Pons (tissue), 1 donor: ENCODE results near the gene SIX1.

ENCODE experiments used
- DNase-seq: peaks from one replicate; pipeline ENCODE4 v3.0.0-alpha.2; 2016; ENCODE audit warnings: low spot score

Gene SIX1

GRCh38 chr14:60655119-60655897 lies 6.0 kb upstream of the SIX1 start:
- DNase-seq = no peak

DNA sequence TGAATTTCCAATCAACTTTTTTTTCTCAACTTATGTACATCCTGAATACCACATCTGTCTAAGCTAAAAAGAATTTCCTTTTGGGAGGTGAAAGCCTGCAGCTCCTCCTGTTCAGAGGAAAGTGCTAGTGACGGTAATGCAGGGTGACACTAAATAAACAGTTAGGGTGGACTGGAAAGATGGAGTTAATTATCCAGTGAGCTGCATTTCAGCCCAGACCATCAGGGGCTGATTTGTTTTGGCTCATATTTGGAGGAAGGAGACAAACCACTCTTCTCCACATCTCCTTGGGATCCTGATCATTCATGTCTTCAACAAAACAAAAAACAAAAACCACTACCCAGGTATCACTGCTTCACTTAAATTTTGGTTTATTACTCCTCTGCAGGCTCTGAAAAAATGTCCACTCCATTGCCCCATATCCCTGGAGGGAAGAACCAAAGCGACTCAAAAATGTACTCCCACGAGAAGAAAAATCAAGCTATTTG lies 5.1 kb upstream of the SIX1 start:
- DNase-seq = no peak

- DNase-seq = no peak
These were observed 4.5 kb upstream of the SIX1 start for GRCh38 chr14:60653701-60654161.

GRCh38 chr14:60652674-60653651 lies 3.7 kb upstream of the SIX1 start:
- DNase-seq = no peak

DNA sequence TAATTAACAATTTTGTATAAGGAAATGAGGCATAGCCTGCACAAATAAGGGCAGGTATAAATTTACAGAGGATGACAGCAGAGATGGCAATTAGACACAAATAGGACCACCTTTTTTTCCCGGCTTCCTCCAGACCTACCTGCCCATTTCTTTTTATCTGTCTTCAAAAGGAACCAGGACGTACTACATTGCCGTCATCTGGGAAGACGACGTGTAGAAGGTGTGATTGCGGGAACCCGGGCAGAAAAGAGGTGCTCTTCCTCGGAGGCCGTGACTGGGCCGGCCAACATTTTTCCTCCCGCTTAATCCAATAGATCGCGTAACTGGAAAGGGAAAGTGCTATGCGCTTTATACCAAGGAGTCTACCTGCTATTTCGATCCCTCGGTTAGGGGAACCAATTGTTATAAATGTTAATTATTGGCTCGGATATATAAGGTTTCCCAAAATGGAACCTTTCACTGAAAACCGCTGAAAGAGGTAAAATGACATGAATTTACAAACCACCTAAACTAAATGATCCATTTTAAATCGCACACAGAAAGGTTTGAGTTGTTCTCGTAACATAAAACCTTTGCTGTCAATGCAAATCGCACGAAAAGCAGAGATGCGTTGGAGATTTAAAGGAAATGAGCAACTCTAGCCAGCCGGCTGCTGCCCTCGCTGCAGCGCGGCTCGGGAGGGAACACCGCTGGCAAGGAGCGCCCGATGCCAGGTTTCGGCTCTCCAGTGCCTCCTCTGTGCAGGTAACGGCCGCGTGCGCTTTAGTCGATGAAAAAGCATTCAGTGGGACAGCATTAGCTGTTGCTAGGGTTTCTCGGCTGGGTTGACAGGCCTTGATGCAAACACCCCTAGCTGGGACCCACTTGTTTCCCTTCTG lies 2.8 kb upstream of the SIX1 start:
- no peak for DNase-seq

DNA sequence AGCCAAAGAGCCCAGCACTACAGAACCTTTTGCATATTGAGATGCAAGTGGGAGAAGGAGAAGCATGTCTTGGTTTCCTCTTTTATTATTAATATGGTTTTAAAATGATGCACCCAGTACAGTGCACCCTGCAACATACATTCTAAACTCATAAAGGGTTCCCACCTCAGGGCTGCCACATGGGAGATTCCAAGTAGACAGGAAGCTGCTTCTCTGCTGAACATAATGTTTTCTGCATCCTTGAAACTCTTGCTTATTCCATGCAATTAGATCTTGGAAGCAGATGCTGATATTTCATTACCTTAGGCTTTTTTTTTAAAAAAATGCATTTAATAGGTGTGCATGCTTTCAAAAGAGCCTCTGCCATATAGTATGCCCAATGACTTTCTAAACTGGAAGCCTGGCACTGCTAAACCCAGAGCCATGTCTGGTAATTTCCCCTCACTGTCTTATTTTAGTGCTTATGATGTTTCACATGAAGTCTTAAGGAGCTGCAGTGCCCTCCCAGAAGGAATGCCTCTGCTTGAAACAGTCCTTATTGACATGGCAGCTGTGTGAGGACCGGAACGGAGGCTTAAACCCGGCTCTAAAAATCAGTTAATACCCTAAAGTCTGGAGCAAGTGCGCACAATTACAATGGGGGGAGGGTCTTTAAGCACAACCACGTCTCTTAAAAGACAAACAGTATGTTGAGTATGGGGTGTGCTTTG lies 2.0 kb upstream of the SIX1 start:
- no peak for DNase-seq

DNA sequence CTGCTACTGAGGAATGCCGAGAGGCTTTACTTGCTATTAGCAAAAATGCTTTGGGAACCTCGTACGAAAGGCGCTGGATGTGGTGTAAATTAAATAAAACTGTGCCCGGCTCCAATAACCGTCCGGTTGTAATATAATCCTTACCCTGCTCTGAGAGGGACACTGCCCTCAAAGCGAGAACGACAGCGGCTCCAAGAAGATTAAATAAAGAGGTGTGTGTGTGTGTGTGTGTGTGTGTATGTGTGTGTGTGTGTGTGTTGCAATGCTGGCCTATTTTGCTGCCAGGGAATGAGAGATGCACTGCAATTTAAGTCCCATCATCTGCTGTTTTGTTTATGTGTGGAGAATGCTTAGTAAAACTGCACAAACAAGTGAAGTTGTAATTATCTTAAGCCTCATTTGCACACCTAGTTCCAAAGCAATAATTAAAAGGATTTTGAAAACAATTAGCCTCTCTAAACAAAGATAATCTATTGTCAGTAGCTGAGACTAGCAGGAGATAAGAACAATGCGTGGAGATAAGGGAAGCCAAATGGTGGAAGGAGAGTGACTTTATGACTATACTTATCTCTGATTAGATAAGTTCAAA lies 1.2 kb upstream of the SIX1 start:
- no peak for DNase-seq

- DNase-seq = no peak
These were observed 647 bp upstream of the SIX1 start for GRCh38 chr14:60649875-60650372.

DNA sequence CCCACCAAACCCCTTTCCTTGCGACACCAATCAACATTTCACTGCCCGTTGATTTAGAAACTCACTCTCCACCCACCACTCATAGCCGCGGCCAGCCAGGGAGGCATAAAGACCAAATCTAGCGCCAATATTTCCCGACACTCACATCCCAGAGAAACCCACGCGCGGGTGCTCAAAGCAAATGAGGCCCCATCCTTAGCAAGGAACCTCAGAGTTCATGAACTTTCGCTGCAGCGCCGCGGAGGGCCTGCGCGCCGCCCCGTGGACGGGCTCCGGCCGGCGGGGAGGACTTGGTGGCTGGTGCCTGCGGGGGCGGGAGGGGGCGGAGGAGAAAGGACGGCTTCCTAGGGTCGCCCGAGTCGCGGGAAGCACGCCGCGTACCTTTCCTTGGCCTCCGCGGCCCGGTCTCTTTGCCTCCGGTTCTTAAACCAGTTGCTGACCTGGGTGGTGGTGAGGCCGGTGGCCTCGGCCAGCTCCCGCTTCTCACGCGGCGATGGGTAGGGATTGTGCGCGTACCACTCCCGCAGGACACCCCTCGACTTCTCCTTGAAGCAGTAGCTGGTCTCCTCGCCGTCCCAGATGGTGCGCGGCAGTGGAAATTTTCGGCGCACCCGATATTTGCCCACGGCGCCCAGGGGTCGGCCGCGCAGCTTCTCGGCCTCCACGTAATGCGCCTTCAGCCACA lies 886 bp downstream of the SIX1 start:
- DNase-seq = no peak

DNA sequence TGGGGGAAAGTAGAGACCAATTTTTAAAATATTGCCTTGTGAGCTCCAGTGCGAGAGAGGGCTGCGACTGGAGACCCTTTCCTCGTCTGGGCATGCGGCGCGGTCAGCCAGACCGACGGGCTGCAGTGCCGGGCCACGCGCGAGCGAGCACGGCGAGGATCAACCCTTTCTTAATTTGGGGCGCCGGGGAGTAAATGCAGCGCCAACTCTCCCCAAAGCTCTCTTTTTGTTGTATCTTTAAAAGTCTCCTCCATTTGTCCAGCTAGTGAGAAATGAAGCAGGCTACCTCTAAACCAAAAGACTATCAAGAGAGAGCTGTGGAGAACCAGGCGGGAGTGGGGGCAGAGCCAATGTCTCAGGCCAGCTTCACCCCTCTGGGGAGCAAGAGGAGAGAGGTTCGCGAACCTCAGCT lies 1.4 kb downstream of the SIX1 start:
- DNase-seq = no peak

DNA sequence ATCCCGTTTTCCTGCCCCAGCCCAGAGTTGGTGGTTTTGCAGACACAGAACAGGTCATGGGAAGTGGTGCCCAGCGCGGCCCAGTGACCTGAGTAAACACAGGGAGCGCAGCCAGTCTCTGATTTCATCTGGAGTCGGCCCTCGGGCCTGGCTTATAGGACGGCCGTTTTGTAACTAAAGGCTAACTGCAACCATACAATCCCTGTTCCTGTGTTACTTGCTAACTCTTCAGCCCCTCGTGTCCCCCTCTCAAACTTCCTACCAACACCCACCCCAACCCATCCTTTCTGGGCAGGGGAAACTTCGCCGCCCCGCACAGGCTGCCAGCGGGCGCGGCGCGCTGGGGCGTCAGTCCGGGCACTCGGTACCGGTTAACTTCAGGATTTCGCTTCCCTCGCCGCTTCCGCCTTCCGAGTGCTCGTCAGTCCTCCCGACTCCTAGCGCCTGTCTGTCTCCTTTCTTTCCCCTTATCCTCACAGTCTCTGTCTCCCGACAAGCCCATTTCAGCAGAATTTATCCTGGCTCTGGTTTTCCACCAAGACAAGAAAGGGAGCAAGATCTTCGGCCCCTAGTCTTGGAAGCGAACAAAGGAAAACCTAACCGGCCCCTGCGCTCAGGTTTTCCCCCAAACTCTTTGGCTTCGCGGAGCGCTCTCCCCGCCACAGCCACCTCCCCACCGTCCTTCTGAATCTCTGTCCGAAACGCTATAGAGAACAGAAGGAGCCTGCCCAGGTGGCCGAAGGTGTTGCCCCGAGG lies 2.0 kb downstream of the SIX1 start:
- DNase-seq = no peak

DNA sequence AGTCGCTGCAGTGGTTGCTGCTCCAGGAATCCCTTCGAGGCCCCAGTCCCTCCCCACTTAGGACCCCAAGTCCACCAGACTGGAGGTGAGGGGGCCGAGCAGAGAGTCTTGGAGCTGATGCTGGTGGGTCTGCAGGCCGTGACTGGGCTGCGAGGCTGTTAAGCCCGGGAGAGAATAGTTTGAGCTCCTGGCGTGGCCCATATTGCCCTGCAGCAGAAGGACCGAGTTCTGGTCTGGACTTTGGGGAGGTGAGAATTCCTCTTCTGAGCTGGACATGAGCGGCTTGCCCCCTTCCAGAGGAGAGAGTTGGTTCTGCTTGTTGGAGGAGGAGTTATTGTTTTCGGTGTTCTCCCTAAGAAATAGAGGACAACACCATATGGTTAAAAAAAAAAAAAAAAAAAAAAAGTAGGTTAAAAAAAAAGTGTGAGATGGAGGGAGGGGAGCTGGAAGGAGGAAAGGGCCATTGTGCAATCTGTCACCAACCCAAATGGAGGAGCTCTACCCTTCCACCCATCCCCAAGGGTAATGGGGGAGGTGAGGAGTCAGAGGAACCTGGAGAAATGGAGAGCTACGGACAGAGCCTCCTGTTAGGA lies 3.0 kb downstream of the SIX1 start:
- no peak for DNase-seq

DNA sequence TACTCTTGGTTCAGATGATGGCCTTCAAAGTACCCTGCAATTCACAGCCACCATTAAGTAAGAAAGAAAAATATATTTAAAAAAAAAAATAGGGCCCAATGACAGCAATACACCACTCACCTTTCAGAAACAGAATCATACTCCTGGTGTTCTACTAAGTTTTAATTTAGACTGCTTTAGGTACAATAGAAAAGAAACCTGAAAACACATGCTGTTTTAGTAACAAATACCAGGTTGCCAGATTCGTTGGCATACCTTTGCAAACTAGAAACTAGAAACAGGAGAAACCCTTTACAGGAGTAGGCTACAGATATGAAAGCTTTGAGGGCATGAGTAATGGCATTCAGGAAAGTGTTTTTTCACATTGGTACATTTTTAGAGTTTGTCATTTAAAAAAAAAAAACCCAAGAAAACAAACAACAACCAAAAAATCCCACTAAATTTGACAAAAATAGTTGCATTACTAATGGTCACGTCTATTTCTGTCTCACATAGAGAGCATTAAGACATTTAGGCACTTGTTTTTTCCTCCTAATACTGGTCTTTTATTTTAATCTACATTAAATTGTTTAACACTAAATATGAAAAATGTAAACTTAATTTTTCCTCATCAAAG lies 4.0 kb downstream of the SIX1 start:
- DNase-seq = no peak

GRCh38 chr14:60644666-60645065 lies 4.6 kb downstream of the SIX1 start:
- no peak for DNase-seq

DNA sequence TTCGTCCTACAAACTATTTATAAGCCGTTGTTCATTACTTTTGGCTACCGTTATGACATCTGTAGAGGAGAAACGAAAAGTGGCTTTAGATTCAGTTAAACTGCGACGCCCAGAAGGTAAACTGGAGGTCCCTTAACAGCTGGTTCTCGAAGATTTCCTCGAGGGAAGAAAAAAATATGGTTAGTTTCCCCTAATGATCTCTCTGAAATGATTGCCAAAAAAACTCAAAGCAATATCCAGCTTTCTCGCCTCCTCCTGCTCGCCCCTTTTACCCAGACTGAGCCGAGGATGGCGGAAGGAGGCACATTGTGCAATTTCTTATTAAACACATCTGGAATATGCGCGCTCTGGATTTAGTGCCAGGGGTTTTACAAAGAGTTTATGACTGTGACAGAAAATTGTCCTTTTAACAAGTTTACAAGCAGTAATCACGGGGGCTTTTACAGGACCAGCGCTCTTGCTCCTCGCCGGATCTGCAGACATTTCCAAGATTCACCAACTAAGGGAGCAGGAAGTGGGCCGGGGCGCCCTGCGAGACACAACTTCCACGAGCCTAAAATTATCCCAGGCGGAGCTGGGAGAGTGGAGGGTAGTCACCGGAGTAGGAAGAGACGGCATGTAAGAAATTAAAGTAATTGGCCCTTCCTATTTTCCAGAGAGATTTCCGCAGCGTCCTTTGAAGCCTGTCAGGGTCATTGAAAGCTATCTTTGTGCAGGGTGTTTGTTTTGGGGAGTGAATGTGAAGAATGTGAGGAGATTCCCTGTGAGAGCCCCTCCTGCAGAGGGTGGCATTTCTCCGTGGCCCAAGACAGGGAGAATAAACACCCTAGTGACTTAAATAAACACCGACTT lies 5.6 kb downstream of the SIX1 start:
- DNase-seq = no peak

DNA sequence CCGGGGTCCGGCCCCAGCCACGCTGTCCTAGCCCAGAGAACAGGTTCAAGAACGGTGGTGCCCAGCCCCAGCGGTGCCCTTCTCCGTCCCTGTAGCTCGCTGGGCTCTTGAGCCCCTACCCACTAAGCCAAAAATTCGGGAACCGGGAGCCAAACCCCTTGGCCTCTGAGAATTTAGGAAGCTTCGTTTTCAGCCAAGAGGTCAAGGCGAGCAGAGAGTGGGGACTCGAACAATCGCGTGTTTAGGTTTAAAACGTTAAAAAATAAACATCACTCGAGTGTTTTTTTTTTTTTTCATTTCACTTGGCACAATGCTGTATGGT lies 6.2 kb downstream of the SIX1 start:
- DNase-seq = no peak

- no peak for DNase-seq
These were observed 6.8 kb downstream of the SIX1 start for GRCh38 chr14:60642270-60643140.
